GM18858 (cell line): ENCODE measurements around the gene SHOC2.

Experiments
- ATAC-seq: cut with Tn5 transposase; IDR thresholded peaks from one replicate; pipeline ENCODE4 v1.9.1; 2021; ENCODE audit not compliant: unreplicated experiment

Gene SHOC2

DNA sequence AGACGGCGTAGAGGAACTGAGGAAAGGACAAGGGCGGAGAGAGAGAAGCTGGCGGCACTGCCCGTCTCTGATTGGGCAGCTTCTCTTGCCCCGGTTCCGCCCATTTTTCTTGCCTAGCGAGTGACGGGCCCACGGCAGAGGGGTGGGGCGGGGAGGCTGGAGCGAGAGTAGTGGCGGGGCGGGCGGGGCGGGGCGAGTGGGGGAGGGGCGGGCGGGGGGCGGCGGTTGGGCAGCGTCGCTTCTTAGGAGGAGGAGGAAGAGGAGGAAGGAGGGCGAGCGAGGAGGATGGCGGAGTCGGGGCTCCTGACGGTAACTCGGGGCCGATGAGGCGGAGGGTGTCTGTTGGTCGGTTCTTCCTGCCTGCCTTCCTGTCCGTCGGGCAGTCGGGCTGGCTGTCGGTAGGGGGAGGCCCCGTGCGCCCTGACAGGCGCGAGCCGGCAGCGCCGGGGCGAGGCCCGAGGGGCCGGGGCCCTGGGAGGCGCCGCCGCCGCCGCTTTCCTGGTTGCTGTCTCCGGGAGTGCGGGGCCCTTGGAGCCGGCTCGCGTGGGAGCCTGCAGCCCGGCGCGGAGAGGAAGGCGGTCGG, at the start of gene SHOC2:
Gene SHOC2, plus strand, starts transcription at position 256 of the 583 bp plus-strand sequence. CDS start 44,755 bp downstream, outside the sequence.
- no peak for ATAC-seq

- ATAC-seq = no peak
Observed at GRCh38 chr10:110870823-110871297, 48.5 kb upstream of the SHOC2 start.

GRCh38 chr10:110871298-110872084, 47.9 kb upstream of the SHOC2 start, which contains the start of gene PDCD4:
TSS of gene PDCD4 (plus strand) at chr10:110871928. CDS start at chr10:110876028, 4,100 bp downstream.
- peak; percentile 63 for ATAC-seq

DNA sequence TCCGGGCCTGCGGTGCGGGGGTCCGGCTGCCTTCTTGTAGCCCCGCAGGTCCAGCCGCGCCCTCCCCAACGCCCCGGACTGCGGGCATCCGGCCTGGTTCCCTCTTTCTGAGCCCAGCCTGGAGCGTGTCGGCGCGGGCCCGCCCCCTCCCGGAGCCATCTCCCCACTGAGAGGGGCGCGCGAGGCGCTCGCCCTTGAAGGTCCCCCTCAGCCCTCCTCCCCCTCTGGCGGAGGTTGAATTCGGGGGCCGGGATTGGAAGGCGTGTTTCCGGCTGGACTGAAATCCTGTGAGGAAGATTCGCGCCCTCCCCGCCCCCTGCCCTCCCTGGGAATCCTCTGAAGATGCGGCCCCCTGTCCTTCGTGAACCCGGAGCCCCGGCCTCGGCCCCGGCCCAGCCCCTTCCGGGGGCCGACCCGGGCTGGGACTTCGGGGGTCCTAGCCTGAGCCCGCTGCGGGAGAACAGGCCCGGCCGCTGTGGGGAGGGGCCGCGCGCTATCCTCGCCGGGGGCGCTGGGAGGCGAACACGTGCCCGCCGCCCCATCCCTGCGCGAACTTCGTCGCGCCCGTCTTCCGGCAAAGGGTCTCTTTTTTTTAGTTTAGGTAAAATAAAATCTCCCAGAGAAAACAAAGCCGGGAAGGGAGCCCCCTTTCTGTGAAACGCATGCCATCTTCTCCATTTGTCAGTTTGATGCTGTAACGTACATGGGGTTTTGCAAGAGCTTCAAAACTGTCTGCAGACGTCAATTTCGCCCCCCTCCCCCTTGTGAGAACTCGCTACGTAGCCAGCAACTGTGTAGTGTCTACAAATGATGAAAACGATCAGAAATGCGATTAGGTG, 47.0 kb upstream of the SHOC2 start:
- peak; percentile 15 for ATAC-seq

- ATAC-seq = no peak
Observed at GRCh38 chr10:110872984-110873923, 46.1 kb upstream of the SHOC2 start.

DNA sequence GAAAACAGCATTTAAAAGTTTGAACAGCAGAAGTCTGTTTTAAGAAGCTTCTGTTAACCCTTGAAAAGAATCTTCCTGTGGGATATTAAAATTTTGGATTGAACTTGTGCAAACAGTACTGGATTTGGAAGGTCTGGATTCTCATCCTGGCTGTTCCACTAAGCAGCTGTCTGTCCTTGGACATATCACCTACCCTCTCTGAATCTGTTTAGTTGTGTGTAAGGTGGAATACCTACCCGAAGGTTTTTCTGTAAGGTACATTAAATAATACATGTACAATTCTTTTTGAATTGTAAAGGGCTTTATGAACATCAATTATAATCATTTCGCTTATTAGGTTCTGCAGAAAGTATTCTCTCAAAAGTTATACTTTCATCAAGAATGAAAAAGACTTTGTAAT, 45.5 kb upstream of the SHOC2 start:
- ATAC-seq = no peak

GRCh38 chr10:110876000-110876399, 43.4 kb upstream of the SHOC2 start:
- ATAC-seq = no peak

DNA sequence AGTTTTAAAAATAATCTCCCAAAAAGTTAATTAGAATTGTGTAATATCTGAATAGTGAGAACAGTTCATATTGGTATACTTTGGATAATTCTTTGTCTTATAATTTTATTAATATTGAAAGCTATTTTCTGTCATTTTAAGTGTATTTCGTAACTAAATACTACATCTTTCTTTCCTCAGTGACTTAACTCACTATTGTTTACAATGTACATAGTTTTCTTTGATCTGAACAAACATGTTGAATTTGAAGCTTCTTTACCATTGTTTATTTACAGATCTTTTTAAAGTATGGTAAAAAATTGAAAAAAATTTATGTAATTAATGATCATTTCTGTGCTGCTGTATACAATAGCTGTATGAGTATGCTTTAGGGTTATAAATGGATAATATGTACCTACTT, 42.6 kb upstream of the SHOC2 start:
- ATAC-seq = no peak

DNA sequence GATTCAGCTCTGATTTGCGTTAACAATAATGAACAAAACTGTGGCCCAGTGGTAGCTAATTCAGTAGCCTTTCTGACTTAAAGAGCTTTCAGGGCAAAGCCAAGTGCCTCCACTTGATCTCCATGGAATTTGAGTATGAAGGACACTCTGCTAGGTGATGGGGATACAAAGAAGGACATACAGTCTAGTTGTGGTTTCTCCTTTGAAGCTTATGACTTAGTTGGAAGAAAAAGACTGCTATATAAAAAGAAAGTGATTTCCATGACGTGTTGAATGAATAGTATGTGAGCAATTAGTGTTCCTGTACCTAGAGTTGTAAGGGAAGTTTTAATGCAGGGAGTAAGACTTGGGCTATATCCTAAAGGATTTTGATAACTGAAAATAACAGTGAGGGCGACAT, 39.4 kb upstream of the SHOC2 start:
- ATAC-seq = no peak

DNA sequence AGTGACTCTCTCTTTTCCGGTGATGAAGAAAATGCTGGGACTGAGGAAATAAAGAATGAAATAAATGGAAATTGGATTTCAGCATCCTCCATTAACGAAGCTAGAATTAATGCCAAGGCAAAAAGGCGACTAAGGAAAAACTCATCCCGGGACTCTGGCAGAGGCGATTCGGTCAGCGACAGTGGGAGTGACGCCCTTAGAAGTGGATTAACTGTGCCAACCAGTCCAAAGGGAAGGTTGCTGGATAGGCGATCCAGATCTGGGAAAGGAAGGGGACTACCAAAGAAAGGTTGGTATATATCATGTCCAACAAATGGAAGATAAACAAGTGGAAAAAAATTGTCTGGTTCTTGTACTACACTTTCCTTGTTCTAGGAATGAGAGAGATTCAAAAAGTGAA, 38.2 kb upstream of the SHOC2 start:
- no peak for ATAC-seq

DNA sequence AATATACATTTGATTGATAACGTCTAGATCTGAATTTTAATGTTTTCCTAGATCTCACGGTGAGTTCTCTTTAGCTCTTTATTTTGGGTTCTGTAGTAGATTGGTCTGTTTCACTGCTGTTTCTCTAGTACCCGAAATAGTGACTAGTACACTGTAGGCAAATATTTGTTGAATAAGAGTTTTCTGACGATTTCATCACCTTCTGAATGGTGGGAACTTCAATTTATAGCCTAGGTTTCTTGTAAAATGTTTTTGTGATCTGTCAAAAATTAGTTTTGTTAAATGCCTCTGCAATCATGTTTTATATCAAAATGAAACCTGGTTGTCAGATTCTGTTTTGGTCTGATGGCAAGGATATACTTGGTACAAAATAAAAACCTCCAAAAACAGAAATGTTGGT, 37.5 kb upstream of the SHOC2 start:
- ATAC-seq = no peak

GRCh38 chr10:110883924-110884323, 35.5 kb upstream of the SHOC2 start:
- no peak for ATAC-seq

DNA sequence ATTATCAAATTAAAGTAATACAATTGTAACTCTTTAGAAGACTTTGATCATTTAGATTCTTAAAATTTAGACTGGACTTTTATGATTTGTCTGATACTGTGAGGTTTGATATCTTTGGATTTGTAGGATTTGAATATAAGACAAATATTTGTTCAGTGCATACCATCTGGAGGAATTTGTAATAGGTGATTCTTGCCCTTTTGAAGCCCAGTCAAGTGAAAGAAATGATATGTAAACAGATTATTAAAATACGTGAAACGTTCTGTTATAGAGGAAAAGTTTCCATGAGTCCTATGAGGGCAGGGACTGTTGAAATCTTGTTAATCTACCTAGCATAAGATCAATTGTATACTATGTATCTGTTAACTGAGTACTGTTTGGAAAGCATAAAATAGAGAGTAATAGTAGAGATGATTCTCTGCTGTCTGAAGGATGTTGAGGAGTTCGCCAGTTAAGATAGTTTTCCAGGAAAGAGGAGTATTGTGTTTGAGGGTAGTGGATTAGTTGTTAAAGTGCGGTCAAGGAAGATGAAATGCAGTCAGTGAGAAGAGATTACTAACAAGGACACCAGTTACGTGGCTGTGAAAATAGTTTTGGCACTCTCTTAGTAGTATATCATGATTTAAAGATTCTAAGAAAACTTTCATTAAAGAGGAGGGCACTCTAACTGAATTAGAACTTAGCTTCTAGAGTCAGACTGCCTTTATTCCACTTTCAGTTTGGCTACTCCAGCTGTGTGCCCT, 33.3 kb upstream of the SHOC2 start:
- ATAC-seq = no peak

DNA sequence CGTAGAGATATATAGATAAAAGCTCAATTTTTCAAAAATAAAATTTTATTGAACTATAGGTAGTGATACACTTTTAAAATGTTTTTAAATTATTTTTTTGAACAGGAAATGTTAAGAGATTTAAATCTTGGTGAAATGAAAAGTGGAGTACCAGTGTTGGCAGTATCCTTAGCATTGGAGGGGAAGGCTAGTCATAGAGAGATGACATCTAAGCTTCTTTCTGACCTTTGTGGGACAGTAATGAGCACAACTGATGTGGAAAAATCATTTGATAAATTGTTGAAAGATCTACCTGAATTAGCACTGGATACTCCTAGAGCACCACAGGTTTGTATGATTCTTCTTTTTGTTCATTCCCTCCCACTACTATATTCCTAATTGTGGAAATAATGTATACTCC, 31.8 kb upstream of the SHOC2 start:
- no peak for ATAC-seq

DNA sequence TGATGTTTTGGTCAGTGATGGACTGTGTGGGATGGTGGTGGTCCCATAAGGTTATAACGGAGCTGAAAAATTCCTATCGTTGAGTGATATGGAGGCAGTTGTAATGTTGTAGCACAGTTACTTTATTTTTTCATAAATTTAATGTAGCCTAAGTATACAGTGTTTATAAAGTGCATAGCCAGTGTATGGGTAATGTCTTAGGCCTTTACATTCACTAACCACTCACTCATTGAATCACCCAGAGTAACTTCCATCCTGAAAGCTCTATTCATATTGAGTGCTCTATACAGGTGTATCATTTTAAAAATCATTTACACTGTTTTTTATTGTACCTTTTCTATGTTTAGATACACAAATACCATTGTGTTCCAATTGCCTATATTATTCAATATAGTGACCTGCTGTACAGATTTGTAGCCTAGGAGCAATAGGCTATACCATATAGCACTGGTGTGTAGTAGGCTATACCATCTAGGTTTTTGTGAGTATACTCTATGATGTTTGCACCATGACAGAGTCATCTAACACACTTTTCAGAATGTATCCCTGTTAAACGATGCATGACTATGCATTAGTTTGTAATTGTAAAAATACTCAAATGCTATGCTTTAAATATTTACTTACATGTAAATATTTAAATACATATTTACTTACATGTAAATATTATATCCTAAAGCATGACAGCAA, 26.7 kb upstream of the SHOC2 start:
- no peak for ATAC-seq

DNA sequence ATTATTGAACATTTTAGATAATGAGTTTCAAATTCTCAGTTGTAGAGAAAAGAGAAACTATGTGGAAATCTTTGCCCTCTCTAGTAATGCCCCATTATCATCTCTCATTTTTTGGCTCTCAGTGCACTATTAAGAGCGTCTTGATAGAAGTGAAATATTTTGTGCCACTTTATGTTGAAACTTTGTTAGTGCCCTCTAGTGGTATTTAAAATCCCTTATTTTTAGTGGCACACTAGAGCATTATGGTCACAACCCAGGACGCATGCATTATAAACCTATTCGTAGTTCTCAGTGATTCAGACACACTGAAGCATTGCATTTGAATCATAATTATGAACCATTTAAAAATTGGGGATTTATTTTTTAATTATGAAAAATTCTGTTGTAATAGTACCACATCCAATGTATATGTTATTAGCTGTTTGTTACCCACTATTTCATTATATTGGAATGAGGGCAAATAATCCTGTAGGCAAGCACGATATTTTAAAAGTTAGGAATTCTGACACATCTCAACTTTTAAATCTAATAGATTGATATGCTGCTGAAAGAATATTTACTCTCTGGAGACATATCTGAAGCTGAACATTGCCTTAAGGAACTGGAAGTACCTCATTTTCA, 25.7 kb upstream of the SHOC2 start:
- peak; percentile 70 for ATAC-seq

- no peak for ATAC-seq
Observed at GRCh38 chr10:110897184-110897583, 22.2 kb upstream of the SHOC2 start.

DNA sequence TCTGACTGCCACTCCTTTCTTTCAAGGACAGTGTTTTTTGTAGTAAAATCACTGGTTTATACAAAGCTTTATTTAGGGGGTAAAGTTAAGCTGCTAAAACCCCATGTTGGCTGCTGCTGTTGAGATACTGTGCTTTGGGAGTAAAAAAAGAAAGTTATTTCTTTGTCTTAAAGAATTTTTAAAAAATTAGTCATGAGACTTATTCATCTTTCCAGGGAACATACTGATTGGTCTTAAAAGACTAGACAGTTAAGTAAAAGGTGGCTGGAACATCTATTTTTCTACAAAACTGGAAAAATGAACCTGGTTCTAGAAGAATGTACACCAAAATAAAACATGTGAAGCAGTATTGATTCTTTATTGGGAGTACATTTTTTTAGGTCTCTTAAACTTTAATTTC, 21.0 kb upstream of the SHOC2 start:
- no peak for ATAC-seq

GRCh38 chr10:110900983-110901382, 18.4 kb upstream of the SHOC2 start:
- ATAC-seq = no peak
